PC-3 (cell line): ENCODE data around the gene RUVBL2. TPM values are rescaled to one million over a fixed set of nuclear protein-coding genes. Genes with fewer than 3 reads are reported as not detected.
A peak's percentile ranks its signal among the peaks of the same experiment; 100 is the strongest.
"Not testable (repeated sequence)": the region's sequence is repeated elsewhere in the genome, so short reads cannot be mapped to it uniquely, and the experiment has no call there.

Source experiments
- ATAC-seq: fragments of 200-7000 bp; cut with Tn5 transposase; 2 replicates; pipeline ENCODE4 v1.9.1; 2020; ENCODE audit warnings: mild to moderate bottlenecking, moderate library complexity
- BruUV-seq: library from RNA; stranded (reverse); fragments of 400-500 nt; replicated peaks from 2 replicates; lab custom pipeline; 2021; lab: Mats Ljungman, UMichigan
- CTCF ChIA-PET: fragments of 300-600 bp; sonication (Branson Sonifier 250); formaldehyde crosslinking; loops from one replicate; lab custom pipeline; 2022; ENCODE audit warnings: antibody characterized with exemption; lab: Charles Lee
- POLR2A ChIA-PET: fragments of 300-600 bp; sonication (Branson Sonifier 250); formaldehyde crosslinking; loops from one replicate; lab custom pipeline; 2022; ENCODE audit warnings: antibody characterized with exemption; ENCODE audit not compliant: unreplicated experiment; lab: Charles Lee
- DNase-seq: peaks from one replicate; pipeline ENCODE4 v3.0.0-alpha.2; 2015
- H2AFZ ChIP-seq: fragments of 300-600 bp; sonication (generic); 2 replicates; pipeline ENCODE4 v1.6.0; 2016; ENCODE audit warnings: antibody characterized with exemption, low read length
- H3F3A ChIP-seq: fragments of 300-600 bp; sonication (generic); one replicate; pipeline ENCODE4 v1.6.0; 2017; ENCODE audit warnings: antibody characterized with exemption, low read length, control low read depth, mild to moderate bottlenecking; ENCODE audit not compliant: unreplicated experiment
- H3K27ac ChIP-seq: fragments of 300-600 bp; sonication (generic); 2 replicates; pipeline ENCODE4 v1.5.1; 2016; ENCODE audit warnings: mild to moderate bottlenecking, low read length
- H3K27me3 ChIP-seq: fragments of 300-600 bp; sonication (generic); 2 replicates; pipeline ENCODE4 v1.6.1; 2016; ENCODE audit warnings: low read length, mixed read lengths
- H3K36me3 ChIP-seq: fragments of 300-600 bp; sonication (generic); 2 replicates; pipeline ENCODE4 v1.6.1; 2016; ENCODE audit warnings: low read depth, mixed run types, low read length, mixed read lengths
- H3K4me1 ChIP-seq: fragments of 300-600 bp; sonication (generic); 2 replicates; pipeline ENCODE4 v1.5.1; 2016; ENCODE audit warnings: low read length; ENCODE audit not compliant: insufficient read depth
- H3K4me2 ChIP-seq: fragments of 300-600 bp; sonication (generic); 2 replicates; pipeline ENCODE4 v1.6.0; 2016; ENCODE audit warnings: low read length
- H3K4me3 ChIP-seq: fragments of 300-600 bp; sonication (generic); 2 replicates; pipeline ENCODE4 v1.5.1; 2016; ENCODE audit warnings: mild to moderate bottlenecking, low read length, mixed read lengths
- H3K79me2 ChIP-seq: fragments of 300-600 bp; sonication (generic); 2 replicates; pipeline ENCODE4 v1.6.1; 2017; ENCODE audit warnings: low read length, mixed read lengths
- H3K9ac ChIP-seq: fragments of 300-600 bp; sonication (generic); 2 replicates; pipeline ENCODE4 v1.6.0; 2016; ENCODE audit warnings: mild to moderate bottlenecking, low read length
- H3K9me2 ChIP-seq: fragments of 300-600 bp; sonication (generic); replicated peaks from 2 replicates; pipeline ENCODE4 v1.6.1; 2016; ENCODE audit warnings: mixed run types, low read length, mixed read lengths
- H3K9me3 ChIP-seq: fragments of 300-600 bp; sonication (generic); 2 replicates; pipeline ENCODE4 v1.6.1; 2016; ENCODE audit warnings: low read length, mixed read lengths
- H4K20me1 ChIP-seq: fragments of 300-600 bp; sonication (generic); 2 replicates; pipeline ENCODE4 v1.6.1; 2016; ENCODE audit warnings: low read length, mixed read lengths
- EZH2 ChIP-seq: fragments of 300-600 bp; sonication (generic); IDR thresholded peaks from one replicate; pipeline ENCODE4 v1.6.1; 2017; ENCODE audit warnings: antibody characterized with exemption, mild to moderate bottlenecking, low read length; ENCODE audit not compliant: unreplicated experiment
- EZH2phosphoT487 ChIP-seq: fragments of 300-600 bp; sonication (generic); IDR thresholded peaks from 2 replicates; pipeline ENCODE4 v1.6.1; 2018; ENCODE audit warnings: mild to moderate bottlenecking, antibody characterized with exemption, low read length, borderline replicate concordance
- intact Hi-C: fragments of 100-400 bp; cut with micrococcal nuclease; formaldehyde crosslinking; loops from 2 replicates; pipeline ENCODE4 v1.9.0; 2023
- total RNA-seq: library from RNA; depleted of rRNA; stranded (reverse); fragments of >200 nt; gene quantifications from 2 replicates; pipeline ENCODE4 v1.2.3, GENCODE V29; 2014
- TF ChIP-seq, protein P1 (sequence below): fragments of 300-600 bp; sonication (generic); conservative IDR thresholded peaks from 2 replicates; pipeline ENCODE4 v1.5.1; 2017; ENCODE audit warnings: antibody characterized with exemption, low read depth, mild to moderate bottlenecking, low read length

The RUVBL2 gene
- total RNA-seq, 1 experiment from 2014 or later, result 291 TPM

DNA sequence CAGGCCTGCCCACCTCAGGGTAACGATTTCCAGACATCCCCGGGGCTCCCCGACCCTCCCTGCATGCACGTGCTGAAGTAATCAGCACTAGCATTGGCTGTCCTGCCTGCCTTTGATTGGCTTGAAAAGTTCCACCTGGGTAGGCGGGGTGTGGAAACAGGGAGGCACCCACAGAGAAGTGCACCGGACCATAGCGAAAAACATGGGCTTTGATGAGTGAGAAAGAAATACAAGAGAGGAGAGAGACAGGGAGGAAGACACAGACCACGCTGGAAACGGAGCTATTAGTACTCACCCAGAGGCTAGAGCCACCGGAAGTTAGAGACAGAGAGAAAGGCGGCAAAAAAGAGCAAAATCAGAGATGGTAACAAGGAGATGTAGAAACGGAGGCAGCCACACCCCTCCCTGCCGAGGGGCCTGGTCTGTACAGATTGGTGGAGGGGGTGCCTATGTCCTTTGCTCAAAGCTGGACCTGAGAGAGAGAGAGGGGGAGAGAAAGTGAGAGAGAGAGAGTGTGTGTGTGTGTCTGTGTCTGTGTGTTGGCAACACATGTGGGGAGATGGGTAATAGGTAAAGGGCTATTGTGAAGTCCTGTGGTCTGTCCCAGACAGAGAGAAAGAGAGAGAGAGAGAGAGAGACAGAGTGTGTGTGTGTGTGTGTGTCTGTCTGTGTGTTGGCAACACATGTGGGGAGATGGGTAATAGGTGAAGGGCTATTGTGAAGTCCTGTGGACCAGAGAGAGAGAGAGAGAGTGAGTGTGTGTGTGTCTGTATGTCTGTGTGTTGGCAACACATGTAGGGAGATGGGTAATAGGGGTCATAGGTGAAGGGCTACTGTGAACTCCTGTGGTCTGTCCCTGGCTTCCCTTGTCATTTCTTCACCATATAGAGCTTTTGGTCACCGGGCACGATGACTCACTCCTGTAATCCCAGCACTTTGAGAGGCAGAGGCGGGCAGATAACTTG, 27.5 kb downstream of the RUVBL2 start:
- ATAC-seq (no peak), DNase-seq (peak; percentile 26)
- Histone ChIP-seq H4K20me1 (no peaks in the 10 kb centered on the region), H3K4me2 (no peak overlapping the region), H3K36me3 (no peaks in the 10 kb centered on the region), H3K4me1 (peaks cover 10% of the 10 kb centered on the region; the same call in 1 of the 2 replicates), H3K4me3 (no peak overlapping the region), H3K27ac (no peak overlapping the region), H3K9me3 (no peaks in the 10 kb centered on the region), H3F3A (no peaks in the 10 kb centered on the region), H3K9ac (no peak overlapping the region), H3K27me3 (no peaks in the 10 kb centered on the region), H3K79me2 (no peaks in the 10 kb centered on the region), H3K9me2 (no peaks in the 10 kb centered on the region), H2AFZ (no peak overlapping the region)
- CTCF ChIA-PET, result no interaction called here
- intact Hi-C loops, result no loop called here
- POLR2A ChIA-PET, result no interaction called here
- TF ChIP-seq, protein P1, sequence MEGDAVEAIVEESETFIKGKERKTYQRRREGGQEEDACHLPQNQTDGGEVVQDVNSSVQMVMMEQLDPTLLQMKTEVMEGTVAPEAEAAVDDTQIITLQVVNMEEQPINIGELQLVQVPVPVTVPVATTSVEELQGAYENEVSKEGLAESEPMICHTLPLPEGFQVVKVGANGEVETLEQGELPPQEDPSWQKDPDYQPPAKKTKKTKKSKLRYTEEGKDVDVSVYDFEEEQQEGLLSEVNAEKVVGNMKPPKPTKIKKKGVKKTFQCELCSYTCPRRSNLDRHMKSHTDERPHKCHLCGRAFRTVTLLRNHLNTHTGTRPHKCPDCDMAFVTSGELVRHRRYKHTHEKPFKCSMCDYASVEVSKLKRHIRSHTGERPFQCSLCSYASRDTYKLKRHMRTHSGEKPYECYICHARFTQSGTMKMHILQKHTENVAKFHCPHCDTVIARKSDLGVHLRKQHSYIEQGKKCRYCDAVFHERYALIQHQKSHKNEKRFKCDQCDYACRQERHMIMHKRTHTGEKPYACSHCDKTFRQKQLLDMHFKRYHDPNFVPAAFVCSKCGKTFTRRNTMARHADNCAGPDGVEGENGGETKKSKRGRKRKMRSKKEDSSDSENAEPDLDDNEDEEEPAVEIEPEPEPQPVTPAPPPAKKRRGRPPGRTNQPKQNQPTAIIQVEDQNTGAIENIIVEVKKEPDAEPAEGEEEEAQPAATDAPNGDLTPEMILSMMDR, result no peak
- TF ChIP-seq EZH2 (no peak), EZH2phosphoT487 (no peak)
- no TSS peak for BruUV-seq

DNA sequence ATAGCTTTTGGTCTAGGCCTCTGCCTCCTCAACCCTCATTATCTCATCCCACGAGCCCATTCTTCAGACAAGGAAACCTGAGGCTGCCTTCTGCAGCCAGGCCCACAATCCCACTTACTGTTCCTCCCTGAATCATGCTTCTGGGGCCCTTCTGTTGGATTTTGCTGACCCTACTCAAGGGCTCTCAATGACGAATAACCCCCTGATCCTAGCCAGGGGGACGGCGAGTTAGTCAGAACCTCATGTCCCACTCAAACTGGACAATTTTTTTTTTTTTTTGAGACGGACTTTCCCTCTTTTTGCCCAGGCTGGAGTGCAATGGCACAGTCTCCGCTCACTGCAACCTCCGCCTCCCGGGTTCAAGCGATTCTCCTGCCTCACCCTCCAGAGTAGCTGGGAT, 28.4 kb downstream of the RUVBL2 start:
- Histone ChIP-seq H3K4me3 (no peak overlapping the region), H3K9me2 (no peaks in the 10 kb centered on the region), H3K9ac (no peak overlapping the region), H3K79me2 (no peaks in the 10 kb centered on the region), H3K27me3 (no peaks in the 10 kb centered on the region), H3K36me3 (no peaks in the 10 kb centered on the region), H3K4me1 (peaks cover 10% of the 10 kb centered on the region; the same call in 1 of the 2 replicates), H4K20me1 (no peaks in the 10 kb centered on the region), H3K27ac (no peak overlapping the region), H2AFZ (no peak overlapping the region), H3K9me3 (no peaks in the 10 kb centered on the region), H3K4me2 (no peak overlapping the region), H3F3A (no peaks in the 10 kb centered on the region)
- ChIA-PET CTCF (no interaction called here), POLR2A (no interaction called here)
- no peak for DNase-seq
- TF ChIP-seq, protein P1, result no peak
- no peak for TF ChIP-seq EZH2
- TF ChIP-seq EZH2phosphoT487, result no peak
- intact Hi-C loops, result no loop called here
- BruUV-seq, result no TSS peak
- ATAC-seq, result no peak

DNA sequence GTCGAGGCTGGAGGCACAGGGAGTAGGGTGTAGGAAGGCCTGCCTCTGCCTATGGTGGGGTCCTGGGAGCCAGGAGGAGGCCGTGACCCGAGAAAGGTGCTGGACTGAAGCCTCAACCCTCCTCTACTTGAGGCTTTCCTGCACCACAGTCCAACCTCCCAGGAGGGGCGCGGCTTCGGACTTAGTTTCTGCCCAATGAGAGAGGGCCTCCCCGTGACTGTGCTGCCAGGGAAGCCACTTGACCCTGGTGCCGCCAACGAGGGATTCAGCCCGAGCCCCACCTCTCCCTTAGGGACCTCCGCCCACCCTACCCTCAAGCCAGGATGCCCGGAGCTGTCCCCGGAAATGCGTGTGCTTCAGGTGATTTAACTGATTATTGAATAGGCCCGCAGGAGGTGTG, 30.5 kb downstream of the RUVBL2 start, which contains the start of gene CGB3:
CGB3 (minus strand) TSS at position 101 of the 400 bp plus-strand sequence. CDS start 362 bp downstream, outside the sequence.
- H2AFZ ChIP-seq, H3K4me1 ChIP-seq, H3F3A ChIP-seq, H4K20me1 ChIP-seq, H3K4me3 ChIP-seq, BruUV-seq, H3K4me2 ChIP-seq, DNase-seq, H3K9ac ChIP-seq, H3K27me3 ChIP-seq, H3K27ac ChIP-seq, H3K9me3 ChIP-seq, H3K36me3 ChIP-seq, POLR2A ChIA-PET, intact Hi-C loops, CTCF ChIA-PET, H3K9me2 ChIP-seq, ATAC-seq, H3K79me2 ChIP-seq: not testable (repeated sequence)

DNA sequence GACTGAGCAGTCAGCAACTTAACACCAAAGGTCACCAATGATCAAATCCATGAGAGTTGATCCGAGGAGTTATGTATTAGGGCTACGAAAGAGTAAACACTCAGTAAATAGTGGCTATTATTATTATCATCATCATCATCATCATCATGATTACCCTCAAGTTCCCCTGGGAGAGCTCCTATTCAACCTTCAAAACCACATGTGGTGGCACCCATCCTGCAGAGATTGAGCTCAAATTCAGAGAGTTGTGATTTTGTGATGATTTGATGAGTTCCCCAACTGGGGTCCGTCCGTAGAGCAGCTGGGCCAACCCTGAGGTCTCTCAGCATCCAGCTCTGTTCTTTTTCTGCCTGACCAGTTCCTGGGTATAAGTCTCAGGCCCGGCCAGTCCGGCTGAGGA, 31.4 kb downstream of the RUVBL2 start:
- H3K9me3 ChIP-seq, H3K4me3 ChIP-seq, ATAC-seq, DNase-seq, CTCF ChIA-PET, H3K27me3 ChIP-seq, H4K20me1 ChIP-seq, H2AFZ ChIP-seq, H3K4me2 ChIP-seq, POLR2A ChIA-PET, H3K9me2 ChIP-seq, H3K79me2 ChIP-seq, H3K27ac ChIP-seq, H3K4me1 ChIP-seq, H3F3A ChIP-seq, intact Hi-C loops, H3K36me3 ChIP-seq, BruUV-seq, H3K9ac ChIP-seq: not testable (repeated sequence)

DNA sequence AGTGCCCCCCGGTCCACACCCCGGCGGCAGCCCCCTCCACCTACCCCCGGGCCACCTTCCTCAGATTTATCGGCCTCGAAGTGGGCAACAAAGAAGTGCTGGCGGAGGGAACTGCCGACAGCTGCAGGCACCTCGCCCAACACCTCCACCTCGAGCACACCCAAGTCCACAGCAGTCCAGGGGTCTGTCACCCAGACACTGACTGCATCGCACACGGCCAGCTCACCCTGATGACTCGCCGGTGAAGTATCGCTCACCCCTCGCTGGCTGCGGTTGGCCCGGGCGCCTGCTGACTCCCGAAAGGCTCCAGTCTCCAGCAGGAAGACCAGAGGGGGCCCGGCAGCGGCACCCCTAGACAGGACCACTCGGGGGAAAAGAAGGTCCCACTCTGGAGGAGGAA, 31.9 kb downstream of the RUVBL2 start:
- H3K27me3 ChIP-seq, H3F3A ChIP-seq, DNase-seq, H3K9ac ChIP-seq, H3K27ac ChIP-seq, H3K79me2 ChIP-seq, H4K20me1 ChIP-seq, H3K36me3 ChIP-seq, intact Hi-C loops, POLR2A ChIA-PET, H2AFZ ChIP-seq, CTCF ChIA-PET, BruUV-seq, H3K4me2 ChIP-seq, H3K4me3 ChIP-seq, H3K4me1 ChIP-seq, H3K9me3 ChIP-seq, H3K9me2 ChIP-seq: not testable (repeated sequence)
- ATAC-seq, result peak; percentile 38; the same call in 1 of the 2 replicates
